Small intestine (tissue), 7 donors: Measurements from ENCODE around the gene BAIAP2L2. TPM values are rescaled to one million over a fixed set of nuclear protein-coding genes. Genes with fewer than 3 reads are reported as not detected.
"Not testable (repeated sequence)": the region's sequence is repeated elsewhere in the genome, so short reads cannot be mapped to it uniquely, and the experiment has no call there.

ENCODE experiments used
- DNase-seq, 2 donors: peaks; one replicate each; pipeline versions ENCODE4 v3.0.0 to v3.0.0-alpha.2; 2013
- FAIRE-seq: peaks from 2 replicates; lab custom pipeline; 2012; peaks lifted over from hg19 to GRCh38; lab: Jason Lieb, UNC
- H3K27ac ChIP-seq, 3 donors: one replicate each; pipeline ENCODE4 v1.5.1; 2013; ENCODE audit warnings: low read length in 2 of 3, mild to moderate bottlenecking in 2 of 3, control low read depth in 1 of 3, inconsistent platforms in 1 of 3, low read depth in 1 of 3, moderate library complexity in 1 of 3
- H3K27me3 ChIP-seq, 3 donors: one replicate each; pipeline ENCODE4 v1.6.1; 2013; ENCODE audit warnings: low read length in 3 of 3, inconsistent platforms in 1 of 3; ENCODE audit not compliant: control insufficient read depth in 3 of 3, insufficient read depth in 3 of 3
- H3K36me3 ChIP-seq, 3 donors: one replicate each; pipeline ENCODE4 v1.6.1; 2013; ENCODE audit warnings: low read length in 3 of 3, inconsistent platforms in 1 of 3, low read depth in 1 of 3, mild to moderate bottlenecking in 1 of 3, moderate library complexity in 1 of 3; ENCODE audit not compliant: control insufficient read depth in 3 of 3, insufficient read depth in 2 of 3
- H3K4me1 ChIP-seq, 3 donors: one replicate each; pipeline ENCODE4 v1.6.1; 2013; ENCODE audit warnings: low read length in 2 of 3, inconsistent platforms in 1 of 3, low read depth in 1 of 3, mild to moderate bottlenecking in 1 of 3, moderate library complexity in 1 of 3; ENCODE audit not compliant: control insufficient read depth in 3 of 3, insufficient read depth in 2 of 3
- H3K4me3 ChIP-seq, 3 donors: one replicate each; pipeline ENCODE4 v1.5.1; 2013; ENCODE audit warnings: low read length in 3 of 3, control low read depth in 1 of 3, inconsistent platforms in 1 of 3, low read depth in 1 of 3, mild to moderate bottlenecking in 1 of 3, moderate library complexity in 1 of 3
- H3K9me3 ChIP-seq, 2 donors: one replicate each; pipeline ENCODE4 v1.6.1; 2013; ENCODE audit warnings: low read depth in 1 of 2, low read length in 1 of 2; ENCODE audit not compliant: control insufficient read depth in 2 of 2, insufficient read depth in 1 of 2
- WGBS, 3 donors: extraction: QIAGEN DNeasy Blood & Tissue Kit; methylation state at CpG; one replicate each; pipeline ENCODE4 v1.1.7; 2013; 5-methylcytosine and 5-hydroxymethylcytosine counted together
- polyA plus RNA-seq, 4 donors: library from polyadenylated mRNA; stranded (reverse) in 3 of 4; unstranded in 1 of 4; fragments of 200-250 nt in 3 of 4; fragments of 120-200 nt in 1 of 4; gene quantifications; one replicate each; pipeline versions ENCODE4 v1.2.1 to v1.2.3, GENCODE V29; 2013
- donor health status: healthy with polysubstance abuse.
- donor health status: control.
- donor health status: control.
- donor health status: Bipolar disorder and iron deficiency.
- donor health status: healthy.

BAIAP2L2 gene
- polyA plus RNA-seq, 4 donors: 59.0 to 484 (median 251) TPM

DNA sequence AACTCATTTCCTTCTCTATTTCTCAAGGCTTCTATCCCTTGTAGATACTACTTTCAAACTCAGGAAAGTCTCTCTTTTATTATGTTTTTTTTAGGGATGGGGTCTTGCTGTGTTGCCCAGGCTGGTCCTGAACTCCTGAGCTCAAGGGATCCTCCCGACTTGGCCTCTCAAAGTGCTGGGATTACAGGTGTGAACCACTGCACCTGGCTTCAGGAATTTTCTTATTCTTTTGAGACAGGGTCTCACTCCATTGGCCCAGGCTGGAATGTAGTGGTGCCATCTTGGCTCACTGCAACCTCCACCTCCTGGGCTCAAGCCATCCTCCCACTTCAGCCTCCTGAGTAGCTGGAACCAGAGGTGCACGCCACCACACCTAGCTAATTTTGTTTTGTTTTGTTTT is 31.3 kb downstream of the BAIAP2L2 start:
- not testable (repeated sequence) for DNase-seq, H3K9me3 ChIP-seq, FAIRE-seq, H3K27ac ChIP-seq, H3K4me3 ChIP-seq
- WGBS, 3 donors: 87 to 90% (median 88%) methylated on average over 2 of the region's 2 CpGs
- Histone ChIP-seq H3K36me3 (peaks cover 0 to 51% (median 0%) of the 10 kb centered on the region in 3 donors), H3K27me3 (peaks cover 5 to 25% (median 6%) of the 10 kb centered on the region in 3 donors), H3K4me1 (peaks cover 2 to 13% (median 2%) of the 10 kb centered on the region in 3 donors)

DNA sequence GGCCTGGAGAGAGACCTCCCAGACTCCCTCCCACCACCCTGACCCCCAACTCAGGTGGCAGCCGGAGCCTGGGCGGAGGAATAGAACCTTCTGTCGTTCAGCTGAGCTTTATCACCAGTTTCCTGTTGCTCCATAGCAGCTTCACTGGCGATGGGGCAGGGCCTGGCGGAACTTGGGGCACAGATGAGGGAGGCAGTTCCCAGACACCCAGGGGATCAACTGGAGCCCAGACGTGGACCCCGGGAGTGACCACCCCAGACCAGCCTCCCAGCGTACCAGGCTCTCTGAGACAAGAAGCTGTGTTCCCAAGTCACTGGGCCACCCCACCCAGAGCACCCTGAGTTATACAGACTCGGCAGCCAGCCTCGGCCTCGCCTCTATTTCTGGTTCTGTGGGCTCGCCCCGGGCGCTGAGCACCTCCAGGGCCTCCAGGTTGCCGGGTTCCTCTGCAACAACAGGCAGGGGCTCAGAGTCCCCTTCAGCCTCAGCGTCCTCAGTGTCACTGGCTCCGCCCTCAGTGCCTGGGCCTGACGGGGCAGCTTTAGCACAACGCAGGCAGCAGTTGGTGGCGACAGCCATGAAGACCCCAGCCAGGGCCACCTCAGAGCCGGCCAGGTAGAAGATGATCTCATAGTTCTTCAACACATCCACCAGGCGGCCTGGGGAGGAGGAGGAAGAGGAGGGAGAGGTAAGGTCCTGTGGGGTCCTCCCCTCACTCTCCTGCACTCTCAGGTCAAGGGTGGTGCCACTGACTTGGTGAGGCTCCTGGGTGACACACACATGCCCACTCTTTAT is 32.2 kb downstream of the BAIAP2L2 start:
- Histone ChIP-seq H3K9me3 (no peaks in the 10 kb centered on the region), H3K27ac (no peak overlapping the region), H3K4me3 (no peak overlapping the region), H3K36me3 (peaks cover 2 to 54% (median 2%) of the 10 kb centered on the region in 3 donors), H3K27me3 (peaks cover 5 to 23% (median 6%) of the 10 kb centered on the region in 3 donors), H3K4me1 (peaks cover 2 to 13% (median 2%) of the 10 kb centered on the region in 3 donors)
- no peak for FAIRE-seq
- no peak for DNase-seq
- 64 to 72% (median 64%) methylated on average over 21 to 22 of the region's 22 CpGs for WGBS, 3 donors

DNA sequence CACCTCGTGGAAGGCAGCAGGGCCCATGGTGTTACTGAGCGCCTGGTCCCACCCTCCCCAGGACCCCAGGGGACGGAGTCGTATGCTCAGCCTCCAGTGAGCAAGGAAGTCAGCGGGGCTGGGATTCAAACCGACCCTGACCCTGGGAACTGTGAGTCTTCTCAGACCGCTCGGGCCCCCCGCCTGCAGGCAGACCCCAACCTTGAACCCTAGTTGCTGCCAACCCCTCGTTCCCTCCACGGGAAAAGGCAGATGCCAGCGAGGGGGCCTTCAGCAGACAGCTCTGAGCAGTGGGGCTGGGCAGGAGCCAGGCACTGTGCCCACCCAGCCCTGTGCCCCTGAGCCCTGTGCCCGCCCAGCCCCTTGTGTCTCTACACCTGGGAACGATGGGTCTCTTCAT is 32.9 kb downstream of the BAIAP2L2 start:
- peaks cover 2 to 9% (median 2%) of the 10 kb centered on the region in 3 donors for H3K4me1 ChIP-seq
- WGBS, 3 donors: 77 to 78% (median 78%) methylated on average over 14 of the region's 14 CpGs
- H3K4me3 ChIP-seq: no peak overlapping the region
- no peak overlapping the region for H3K27ac ChIP-seq
- no peaks in the 10 kb centered on the region for H3K9me3 ChIP-seq
- DNase-seq (no peak), FAIRE-seq (no peak)
- peaks cover 5 to 17% (median 5%) of the 10 kb centered on the region in 3 donors for H3K27me3 ChIP-seq
- peaks cover 2 to 56% (median 4%) of the 10 kb centered on the region in 3 donors for H3K36me3 ChIP-seq

DNA sequence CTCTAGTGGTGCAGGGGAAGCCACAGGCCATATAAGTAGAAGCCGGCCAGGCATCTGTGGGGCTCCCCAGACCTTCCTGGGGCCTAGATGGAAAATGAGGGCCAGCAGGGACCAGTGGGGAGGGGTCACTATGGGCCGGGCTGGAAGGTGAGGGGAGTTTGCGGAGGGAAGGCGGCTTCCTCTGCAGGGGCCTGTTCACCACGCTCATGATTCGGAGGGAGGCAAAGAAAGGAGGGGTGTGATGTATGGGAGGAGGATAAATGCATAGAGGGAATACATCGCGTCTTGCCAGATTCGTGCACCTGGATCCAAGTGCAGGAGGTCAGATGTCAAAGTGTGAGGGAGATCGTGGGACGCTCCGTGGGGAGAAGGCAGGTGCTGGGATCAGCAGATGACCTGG is 33.4 kb downstream of the BAIAP2L2 start:
- no peaks in the 10 kb centered on the region for H3K9me3 ChIP-seq
- H3K27me3 ChIP-seq: peaks cover under 1 to 12% (median 5%) of the 10 kb centered on the region in 3 donors
- H3K4me1 ChIP-seq: peaks cover 0 to 7% (median 2%) of the 10 kb centered on the region in 3 donors
- H3K27ac ChIP-seq: no peak overlapping the region
- no peak overlapping the region for H3K4me3 ChIP-seq
- 77 to 79% (median 78%) methylated on average over 12 of the region's 12 CpGs for WGBS, 3 donors
- FAIRE-seq (no peak), DNase-seq (no peak)
- peaks cover 2 to 61% (median 4%) of the 10 kb centered on the region in 3 donors for H3K36me3 ChIP-seq

DNA sequence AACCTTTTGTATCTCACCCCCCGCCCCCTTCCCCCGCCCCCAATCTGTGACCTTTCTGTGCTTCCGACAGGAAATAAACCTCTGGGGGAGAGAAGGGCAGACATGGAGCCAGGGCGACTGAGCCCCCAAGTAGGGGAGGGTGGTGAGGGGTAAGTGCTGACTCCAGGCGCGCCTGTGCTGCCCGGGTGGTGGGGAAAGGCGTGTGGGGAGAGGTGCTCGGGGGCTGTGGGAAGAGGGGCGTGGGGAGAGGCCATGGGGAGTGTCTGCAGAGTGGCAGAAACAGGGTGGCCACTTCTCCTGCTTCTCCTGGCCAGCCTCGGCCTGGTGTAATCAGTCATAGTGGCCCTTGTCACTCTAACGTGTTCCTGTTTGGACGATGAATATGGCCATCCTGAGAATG is 34.5 kb downstream of the BAIAP2L2 start:
- no peak overlapping the region for H3K27ac ChIP-seq
- H3K36me3 ChIP-seq: peaks cover 2 to 70% (median 4%) of the 10 kb centered on the region in 3 donors
- H3K4me3 ChIP-seq: no peak overlapping the region
- 84 to 90% (median 87%) methylated on average over 13 of the region's 13 CpGs for WGBS, 3 donors
- no peak for DNase-seq
- no peaks in the 10 kb centered on the region for H3K9me3 ChIP-seq
- no peak for FAIRE-seq
- H3K27me3 ChIP-seq: peaks cover 0 to 4% (median 0%) of the 10 kb centered on the region in 3 donors
- H3K4me1 ChIP-seq: no peaks in the 10 kb centered on the region

DNA sequence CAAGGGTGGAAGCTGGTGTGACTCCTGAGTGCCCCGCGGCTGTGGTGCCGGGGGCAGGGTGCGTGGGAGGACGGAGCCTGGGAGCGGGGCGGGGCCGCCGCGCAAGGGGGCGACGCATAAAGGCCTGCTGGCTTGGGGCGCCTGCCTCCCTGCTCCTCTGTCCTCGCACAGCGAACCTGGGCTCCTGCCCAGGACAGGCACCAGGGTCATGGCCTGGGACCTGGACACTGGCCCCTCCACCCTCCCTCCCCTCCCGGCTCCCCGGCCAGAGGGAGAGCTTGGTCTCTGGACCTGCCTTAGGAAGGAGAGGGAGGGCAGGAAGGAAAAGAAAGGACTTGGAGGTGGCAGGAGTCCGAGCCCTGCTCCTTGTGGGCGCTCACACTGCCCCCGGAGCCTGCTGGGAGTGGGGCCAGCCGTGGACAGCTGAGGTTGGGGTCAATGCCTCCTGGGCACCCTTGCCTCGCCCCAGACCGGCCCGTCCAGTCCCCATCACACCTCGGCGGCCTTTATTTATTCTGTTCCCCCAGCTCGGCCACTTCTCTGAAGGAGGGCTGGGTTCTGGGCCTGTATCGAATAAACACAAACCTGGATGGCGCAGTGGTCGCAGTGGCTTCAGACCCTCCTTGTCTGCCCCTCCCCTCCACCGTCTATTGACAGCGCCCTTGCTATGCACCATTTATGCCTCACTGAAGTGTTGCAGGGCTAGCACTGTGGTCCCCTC is 35.2 kb downstream of the BAIAP2L2 start:
- H3K9me3 ChIP-seq: no peaks in the 10 kb centered on the region
- H3K27me3 ChIP-seq: no peaks in the 10 kb centered on the region

DNA sequence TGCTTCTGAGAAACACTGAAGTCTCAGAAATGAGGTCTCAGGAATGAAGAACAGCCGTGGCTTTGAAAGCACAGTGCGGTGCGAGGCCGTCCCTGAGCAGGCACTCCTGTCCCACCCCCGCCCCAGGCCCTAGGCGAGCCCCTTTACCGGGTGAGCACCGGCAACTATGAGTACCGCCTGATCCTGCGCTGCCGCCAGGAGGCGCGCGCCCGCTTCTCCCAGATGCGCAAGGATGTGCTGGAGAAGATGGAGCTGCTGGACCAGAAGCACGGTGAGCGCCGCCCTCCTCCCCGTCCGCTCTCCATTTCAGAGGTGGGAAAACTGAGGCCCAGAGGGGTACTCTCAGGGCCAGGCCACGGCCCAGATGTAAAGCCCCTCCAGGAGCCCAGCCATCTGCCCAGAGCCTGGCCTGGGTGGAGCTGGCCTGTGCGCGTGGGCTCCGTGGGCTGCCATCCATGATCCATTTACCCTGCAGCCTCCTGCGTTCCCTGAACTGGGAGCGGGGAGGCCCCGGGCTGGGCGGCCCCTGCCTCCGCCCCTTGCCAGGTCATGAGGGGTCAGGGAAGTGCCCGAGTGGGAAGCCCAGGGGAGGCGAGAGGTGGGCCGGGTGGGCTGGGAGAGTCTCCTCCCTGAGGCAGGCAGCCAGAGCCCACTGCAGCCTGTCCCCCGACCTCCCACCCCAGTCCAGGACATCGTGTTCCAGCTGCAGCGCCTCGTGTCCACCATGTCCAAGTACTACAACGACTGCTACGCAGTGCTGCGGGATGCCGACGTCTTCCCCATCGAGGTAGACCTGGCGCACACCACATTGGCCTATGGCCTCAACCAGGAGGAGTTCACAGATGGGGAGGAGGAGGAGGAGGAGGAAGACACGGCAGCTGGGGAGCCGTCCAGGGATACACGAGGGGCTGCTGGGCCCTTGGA is 36.0 kb downstream of the BAIAP2L2 start:
- FAIRE-seq (no peak), DNase-seq (peak in 1 of 2 donors; percentile 59)
- Histone ChIP-seq H3K4me1 (no peaks in the 10 kb centered on the region), H3K27me3 (no peaks in the 10 kb centered on the region), H3K27ac (no peak overlapping the region), H3K4me3 (no peak overlapping the region), H3K36me3 (peaks cover 5 to 84% (median 6%) of the 10 kb centered on the region in 3 donors), H3K9me3 (no peaks in the 10 kb centered on the region)
- 90 to 93% (median 92%) methylated on average over 45 to 47 of the region's 47 CpGs for WGBS, 3 donors

More for the DNA sequence above, 35.2 kb downstream of the BAIAP2L2 start:
- Histone ChIP-seq H3K36me3 (peaks cover 2 to 77% (median 4%) of the 10 kb centered on the region in 3 donors), H3K4me3 (no peak overlapping the region), H3K27ac (no peak overlapping the region), H3K4me1 (no peaks in the 10 kb centered on the region)
- 91 to 93% (median 93%) methylated on average over 26 to 32 of the region's 32 CpGs for WGBS, 3 donors
- FAIRE-seq (no peak), DNase-seq (no peak)
